Measurements from ENCODE around the gene JAKMIP1. TPM values are rescaled to one million over a fixed set of nuclear protein-coding genes. Genes with fewer than 3 reads are reported as not detected.
"Not testable (repeated sequence)": the region's sequence is repeated elsewhere in the genome, so short reads cannot be mapped to it uniquely, and the experiment has no call there.

JAKMIP1 gene
- total and polyA plus RNA-seq, 12 donors = 0.14 to 5.3 (median 2.9) TPM; not detected in 2

- no peak for TF ChIP-seq POLR2A (IDR thresholded peaks at IDR 0.05)
- TF ChIP-seq, protein P1, sequence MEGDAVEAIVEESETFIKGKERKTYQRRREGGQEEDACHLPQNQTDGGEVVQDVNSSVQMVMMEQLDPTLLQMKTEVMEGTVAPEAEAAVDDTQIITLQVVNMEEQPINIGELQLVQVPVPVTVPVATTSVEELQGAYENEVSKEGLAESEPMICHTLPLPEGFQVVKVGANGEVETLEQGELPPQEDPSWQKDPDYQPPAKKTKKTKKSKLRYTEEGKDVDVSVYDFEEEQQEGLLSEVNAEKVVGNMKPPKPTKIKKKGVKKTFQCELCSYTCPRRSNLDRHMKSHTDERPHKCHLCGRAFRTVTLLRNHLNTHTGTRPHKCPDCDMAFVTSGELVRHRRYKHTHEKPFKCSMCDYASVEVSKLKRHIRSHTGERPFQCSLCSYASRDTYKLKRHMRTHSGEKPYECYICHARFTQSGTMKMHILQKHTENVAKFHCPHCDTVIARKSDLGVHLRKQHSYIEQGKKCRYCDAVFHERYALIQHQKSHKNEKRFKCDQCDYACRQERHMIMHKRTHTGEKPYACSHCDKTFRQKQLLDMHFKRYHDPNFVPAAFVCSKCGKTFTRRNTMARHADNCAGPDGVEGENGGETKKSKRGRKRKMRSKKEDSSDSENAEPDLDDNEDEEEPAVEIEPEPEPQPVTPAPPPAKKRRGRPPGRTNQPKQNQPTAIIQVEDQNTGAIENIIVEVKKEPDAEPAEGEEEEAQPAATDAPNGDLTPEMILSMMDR (IDR thresholded peaks at IDR 0.05) = no peak
- Histone ChIP-seq H3K36me3 (replicated peaks in 1 of 2) (no peaks in the 10 kb centered on the region), H3K4me1 (replicated peaks in 1 of 2) (no peaks in the 10 kb centered on the region), H3K4me3 (no peak overlapping the region), H3K27me3 (no peaks in the 10 kb centered on the region), H3K27ac (no peak overlapping the region), H3K9me3 (replicated peaks in 1 of 3) (no peaks in the 10 kb centered on the region)
- intact Hi-C loops (cut with DNase I) = loop anchor here in 1 of 2 donors (10.0 kb wide), 1 partner anchor 331 kb away; no protein-coding TSS in a partner anchor
- 74 to 87% (median 84%) methylated on average over 19 to 23 of the region's 23 CpGs for WGBS, 4 donors
- no peak for DNase-seq
Measured at GRCh38 chr4:5993876-5994811, 206.2 kb downstream of the JAKMIP1 start.

GRCh38 chr4:5993346-5993745 lies 207.0 kb downstream of the JAKMIP1 start:
- not testable (repeated sequence) for H3K27me3 ChIP-seq; H3K4me3 ChIP-seq; H3K27ac ChIP-seq; DNase-seq; H3K4me1 ChIP-seq (replicated peaks in 1 of 2); H3K36me3 ChIP-seq (replicated peaks in 1 of 2); H3K9me3 ChIP-seq (replicated peaks in 1 of 3)
- WGBS, 4 donors = 76 to 85% (median 78%) methylated on average over 6 to 9 of the region's 9 CpGs
- intact Hi-C loops (cut with DNase I) = loop anchor here in 1 of 2 donors (10.0 kb wide), 1 partner anchor 331 kb away; no protein-coding TSS in a partner anchor

GRCh38 chr4:5992828-5993321 lies 207.5 kb downstream of the JAKMIP1 start:
- 69 to 86% (median 81%) methylated on average over 4 to 11 of the region's 11 CpGs for WGBS, 4 donors
- H3K9me3 ChIP-seq (replicated peaks in 1 of 3) = no peaks in the 10 kb centered on the region
- no peaks in the 10 kb centered on the region for H3K4me1 ChIP-seq (replicated peaks in 1 of 2)
- intact Hi-C loops (cut with DNase I) = loop anchor here in 1 of 2 donors (10.0 kb wide), 1 partner anchor 332 kb away; no protein-coding TSS in a partner anchor
- H3K4me3 ChIP-seq = no peak overlapping the region
- H3K36me3 ChIP-seq (replicated peaks in 1 of 2) = no peaks in the 10 kb centered on the region
- no peaks in the 10 kb centered on the region for H3K27me3 ChIP-seq
- TF ChIP-seq POLR2A (IDR thresholded peaks at IDR 0.05) = no peak
- TF ChIP-seq, protein P1 (IDR thresholded peaks at IDR 0.05) = no peak
- no peak for DNase-seq
- H3K27ac ChIP-seq = no peak overlapping the region

- TF ChIP-seq, protein P1 (IDR thresholded peaks at IDR 0.05) = no peak
- TF ChIP-seq POLR2A (IDR thresholded peaks at IDR 0.05) = no peak
- no peaks in the 10 kb centered on the region for H3K36me3 ChIP-seq (replicated peaks in 1 of 2)
- DNase-seq = no peak
- H3K9me3 ChIP-seq (replicated peaks in 1 of 3) = no peaks in the 10 kb centered on the region
- intact Hi-C loops (cut with DNase I) = loop anchor here in 1 of 2 donors (10.0 kb wide), 1 partner anchor 333 kb away; no protein-coding TSS in a partner anchor
- no peaks in the 10 kb centered on the region for H3K4me1 ChIP-seq (replicated peaks in 1 of 2)
- no peaks in the 10 kb centered on the region for H3K27me3 ChIP-seq
- WGBS, 4 donors = 76 to 81% (median 80%) methylated on average over 10 to 17 of the region's 17 CpGs
- no peak overlapping the region for H3K27ac ChIP-seq
- no peak overlapping the region for H3K4me3 ChIP-seq
Measured at GRCh38 chr4:5992171-5992827, 208.1 kb downstream of the JAKMIP1 start.
